ENCODE data around the gene NANOS3. TPM values are rescaled to one million over a fixed set of nuclear protein-coding genes. Genes with fewer than 3 reads are reported as not detected.
A peak's percentile ranks its signal among the peaks of the same experiment; 100 is the strongest.

NANOS3 gene
- total and polyA plus RNA-seq, 2 of the 13 experiments (the other 11 are each of a cell fraction or from before 2014, with no cell fraction given): 0.21 TPM; not detected in 1

DNA sequence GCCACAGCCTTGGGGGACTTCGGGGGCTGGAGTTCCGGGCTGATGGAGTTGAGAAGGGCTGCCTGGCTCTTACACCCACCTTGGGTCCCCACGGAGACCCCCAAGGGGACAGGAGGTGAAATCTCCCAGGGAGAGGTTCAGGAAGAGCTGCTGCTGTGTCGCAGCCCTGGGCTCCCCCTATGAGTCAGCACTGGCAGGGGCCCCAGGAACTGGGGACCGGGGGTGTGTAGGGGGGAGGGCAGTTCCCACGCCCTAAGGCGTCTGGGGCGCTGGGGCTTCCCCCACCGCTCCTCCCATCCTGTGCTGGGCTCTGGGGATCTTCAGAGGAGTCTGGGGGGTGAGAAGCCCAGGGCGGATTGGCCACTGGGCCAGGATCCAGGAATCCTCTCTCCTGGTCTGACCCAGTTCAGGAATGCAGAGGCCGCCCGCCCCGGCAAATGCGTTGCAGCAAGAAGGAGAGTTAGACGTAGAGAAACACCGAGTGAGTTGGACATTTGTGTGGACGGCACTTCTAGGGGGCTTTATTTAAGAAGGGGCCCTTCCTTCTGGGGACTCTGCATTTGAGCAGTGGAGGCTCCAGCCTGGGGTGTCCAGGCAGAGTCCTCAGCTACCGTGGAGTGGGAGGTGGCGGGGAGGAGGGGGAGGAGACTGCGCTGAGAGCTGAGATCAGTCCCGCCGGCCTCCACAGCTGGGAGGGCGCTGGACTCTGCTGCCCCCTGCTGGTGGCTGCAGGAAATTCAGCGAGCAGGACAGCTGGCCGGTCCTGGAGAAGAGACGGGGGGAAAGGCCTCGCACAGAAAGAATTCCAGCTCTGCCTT is 15.0 kb upstream of the NANOS3 start (continued):
- TF ChIP-seq, protein P1, sequence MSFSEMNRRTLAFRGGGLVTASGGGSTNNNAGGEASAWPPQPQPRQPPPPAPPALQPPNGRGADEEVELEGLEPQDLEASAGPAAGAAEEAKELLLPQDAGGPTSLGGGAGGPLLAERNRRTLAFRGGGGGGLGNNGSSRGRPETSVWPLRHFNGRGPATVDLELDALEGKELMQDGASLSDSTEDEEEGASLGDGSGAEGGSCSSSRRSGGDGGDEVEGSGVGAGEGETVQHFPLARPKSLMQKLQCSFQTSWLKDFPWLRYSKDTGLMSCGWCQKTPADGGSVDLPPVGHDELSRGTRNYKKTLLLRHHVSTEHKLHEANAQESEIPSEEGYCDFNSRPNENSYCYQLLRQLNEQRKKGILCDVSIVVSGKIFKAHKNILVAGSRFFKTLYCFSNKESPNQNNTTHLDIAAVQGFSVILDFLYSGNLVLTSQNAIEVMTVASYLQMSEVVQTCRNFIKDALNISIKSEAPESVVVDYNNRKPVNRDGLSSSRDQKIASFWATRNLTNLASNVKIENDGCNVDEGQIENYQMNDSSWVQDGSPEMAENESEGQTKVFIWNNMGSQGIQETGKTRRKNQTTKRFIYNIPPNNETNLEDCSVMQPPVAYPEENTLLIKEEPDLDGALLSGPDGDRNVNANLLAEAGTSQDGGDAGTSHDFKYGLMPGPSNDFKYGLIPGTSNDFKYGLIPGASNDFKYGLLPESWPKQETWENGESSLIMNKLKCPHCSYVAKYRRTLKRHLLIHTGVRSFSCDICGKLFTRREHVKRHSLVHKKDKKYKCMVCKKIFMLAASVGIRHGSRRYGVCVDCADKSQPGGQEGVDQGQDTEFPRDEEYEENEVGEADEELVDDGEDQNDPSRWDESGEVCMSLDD (CRISPR knock-in tag; IDR thresholded peaks at IDR 0.05; ENCODE audit: borderline replicate concordance): peak; percentile 68; the same call in 1 of the 2 replicates
- TF ChIP-seq, protein P2, sequence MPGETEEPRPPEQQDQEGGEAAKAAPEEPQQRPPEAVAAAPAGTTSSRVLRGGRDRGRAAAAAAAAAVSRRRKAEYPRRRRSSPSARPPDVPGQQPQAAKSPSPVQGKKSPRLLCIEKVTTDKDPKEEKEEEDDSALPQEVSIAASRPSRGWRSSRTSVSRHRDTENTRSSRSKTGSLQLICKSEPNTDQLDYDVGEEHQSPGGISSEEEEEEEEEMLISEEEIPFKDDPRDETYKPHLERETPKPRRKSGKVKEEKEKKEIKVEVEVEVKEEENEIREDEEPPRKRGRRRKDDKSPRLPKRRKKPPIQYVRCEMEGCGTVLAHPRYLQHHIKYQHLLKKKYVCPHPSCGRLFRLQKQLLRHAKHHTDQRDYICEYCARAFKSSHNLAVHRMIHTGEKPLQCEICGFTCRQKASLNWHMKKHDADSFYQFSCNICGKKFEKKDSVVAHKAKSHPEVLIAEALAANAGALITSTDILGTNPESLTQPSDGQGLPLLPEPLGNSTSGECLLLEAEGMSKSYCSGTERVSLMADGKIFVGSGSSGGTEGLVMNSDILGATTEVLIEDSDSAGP (CRISPR knock-in tag; IDR thresholded peaks at IDR 0.05; ENCODE audit: borderline replicate concordance): peak; percentile 60; the same call in 1 of the 2 replicates
- TF ChIP-seq, protein P3, sequence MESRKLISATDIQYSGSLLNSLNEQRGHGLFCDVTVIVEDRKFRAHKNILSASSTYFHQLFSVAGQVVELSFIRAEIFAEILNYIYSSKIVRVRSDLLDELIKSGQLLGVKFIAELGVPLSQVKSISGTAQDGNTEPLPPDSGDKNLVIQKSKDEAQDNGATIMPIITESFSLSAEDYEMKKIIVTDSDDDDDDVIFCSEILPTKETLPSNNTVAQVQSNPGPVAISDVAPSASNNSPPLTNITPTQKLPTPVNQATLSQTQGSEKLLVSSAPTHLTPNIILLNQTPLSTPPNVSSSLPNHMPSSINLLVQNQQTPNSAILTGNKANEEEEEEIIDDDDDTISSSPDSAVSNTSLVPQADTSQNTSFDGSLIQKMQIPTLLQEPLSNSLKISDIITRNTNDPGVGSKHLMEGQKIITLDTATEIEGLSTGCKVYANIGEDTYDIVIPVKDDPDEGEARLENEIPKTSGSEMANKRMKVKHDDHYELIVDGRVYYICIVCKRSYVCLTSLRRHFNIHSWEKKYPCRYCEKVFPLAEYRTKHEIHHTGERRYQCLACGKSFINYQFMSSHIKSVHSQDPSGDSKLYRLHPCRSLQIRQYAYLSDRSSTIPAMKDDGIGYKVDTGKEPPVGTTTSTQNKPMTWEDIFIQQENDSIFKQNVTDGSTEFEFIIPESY (CRISPR knock-in tag; IDR thresholded peaks at IDR 0.05): peak; percentile 47; the same call in 1 of the 2 replicates
- TF ChIP-seq THAP11 (CRISPR knock-in tag; IDR thresholded peaks at IDR 0.05): peak; percentile 41; the same call in 1 of the 2 replicates
- TF ChIP-seq, protein P4, sequence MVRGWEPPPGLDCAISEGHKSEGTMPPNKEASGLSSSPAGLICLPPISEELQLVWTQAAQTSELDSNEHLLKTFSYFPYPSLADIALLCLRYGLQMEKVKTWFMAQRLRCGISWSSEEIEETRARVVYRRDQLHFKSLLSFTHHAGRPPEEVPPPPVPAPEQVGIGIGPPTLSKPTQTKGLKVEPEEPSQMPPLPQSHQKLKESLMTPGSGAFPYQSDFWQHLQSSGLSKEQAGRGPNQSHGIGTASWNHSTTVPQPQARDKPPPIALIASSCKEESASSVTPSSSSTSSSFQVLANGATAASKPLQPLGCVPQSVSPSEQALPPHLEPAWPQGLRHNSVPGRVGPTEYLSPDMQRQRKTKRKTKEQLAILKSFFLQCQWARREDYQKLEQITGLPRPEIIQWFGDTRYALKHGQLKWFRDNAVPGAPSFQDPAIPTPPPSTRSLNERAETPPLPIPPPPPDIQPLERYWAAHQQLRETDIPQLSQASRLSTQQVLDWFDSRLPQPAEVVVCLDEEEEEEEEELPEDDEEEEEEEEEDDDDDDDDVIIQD (CRISPR knock-in tag; IDR thresholded peaks at IDR 0.05; ENCODE audit: low read depth): 0 out of 2 replicates have a peak, but pooled peaks have one; percentile 61
- peak; percentile 50; the same call in 1 of the 2 replicates for TF ChIP-seq GATAD1 (CRISPR knock-in tag; IDR thresholded peaks at IDR 0.05)
- TF ChIP-seq, protein P5, sequence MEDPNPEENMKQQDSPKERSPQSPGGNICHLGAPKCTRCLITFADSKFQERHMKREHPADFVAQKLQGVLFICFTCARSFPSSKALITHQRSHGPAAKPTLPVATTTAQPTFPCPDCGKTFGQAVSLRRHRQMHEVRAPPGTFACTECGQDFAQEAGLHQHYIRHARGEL (CRISPR knock-in tag; IDR thresholded peaks at IDR 0.05): 0 out of 2 replicates have a peak, but pooled peaks have one; percentile 8
- TF ChIP-seq ATF7-NPFF (CRISPR knock-in tag; IDR thresholded peaks at IDR 0.05; ENCODE audit: low read depth): 0 out of 2 replicates have a peak, but pooled peaks have one; percentile 24
- no peak for TF ChIP-seq ATAD3A (CRISPR knock-in tag; IDR thresholded peaks at IDR 0.05)
- no peak for TF ChIP-seq ZNF546 (CRISPR knock-in tag; conservative IDR thresholded peaks at IDR 0.05)
- TF ChIP-seq, protein P6, sequence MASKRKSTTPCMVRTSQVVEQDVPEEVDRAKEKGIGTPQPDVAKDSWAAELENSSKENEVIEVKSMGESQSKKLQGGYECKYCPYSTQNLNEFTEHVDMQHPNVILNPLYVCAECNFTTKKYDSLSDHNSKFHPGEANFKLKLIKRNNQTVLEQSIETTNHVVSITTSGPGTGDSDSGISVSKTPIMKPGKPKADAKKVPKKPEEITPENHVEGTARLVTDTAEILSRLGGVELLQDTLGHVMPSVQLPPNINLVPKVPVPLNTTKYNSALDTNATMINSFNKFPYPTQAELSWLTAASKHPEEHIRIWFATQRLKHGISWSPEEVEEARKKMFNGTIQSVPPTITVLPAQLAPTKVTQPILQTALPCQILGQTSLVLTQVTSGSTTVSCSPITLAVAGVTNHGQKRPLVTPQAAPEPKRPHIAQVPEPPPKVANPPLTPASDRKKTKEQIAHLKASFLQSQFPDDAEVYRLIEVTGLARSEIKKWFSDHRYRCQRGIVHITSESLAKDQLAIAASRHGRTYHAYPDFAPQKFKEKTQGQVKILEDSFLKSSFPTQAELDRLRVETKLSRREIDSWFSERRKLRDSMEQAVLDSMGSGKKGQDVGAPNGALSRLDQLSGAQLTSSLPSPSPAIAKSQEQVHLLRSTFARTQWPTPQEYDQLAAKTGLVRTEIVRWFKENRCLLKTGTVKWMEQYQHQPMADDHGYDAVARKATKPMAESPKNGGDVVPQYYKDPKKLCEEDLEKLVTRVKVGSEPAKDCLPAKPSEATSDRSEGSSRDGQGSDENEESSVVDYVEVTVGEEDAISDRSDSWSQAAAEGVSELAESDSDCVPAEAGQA (IDR thresholded peaks at IDR 0.05; ENCODE audit: low read depth): no peak
- TF ChIP-seq, protein P6 (CRISPR knock-in tag; IDR thresholded peaks at IDR 0.05; ENCODE audit: borderline replicate concordance): no peak
- TF ChIP-seq PHF8 (CRISPR knock-in tag; IDR thresholded peaks at IDR 0.05): peak; percentile 34; the same call in 1 of the 2 replicates

Measured in HepG2 (cell line).